Transverse colon (tissue), 4 donors: ENCODE measurements around the gene CFAP46. TPM values are rescaled to one million over a fixed set of nuclear protein-coding genes. Genes with fewer than 3 reads are reported as not detected.
"Not testable (repeated sequence)": the region's sequence is repeated elsewhere in the genome, so short reads cannot be mapped to it uniquely, and the experiment has no call there.

Source experiments
- DNase-seq: peaks from one replicate; pipeline ENCODE4 v3.0.0-alpha.2; 2019
- H3K27ac ChIP-seq, 4 donors: fragments of 200-600 bp; sonication (generic); 2 replicates each; pipeline ENCODE4 v1.5.1; 2016 to 2018; ENCODE audit warnings: inconsistent platforms in 4 of 4
- H3K27me3 ChIP-seq: fragments of 200-600 bp; sonication (generic); 2 replicates; pipeline ENCODE4 v1.5.1; 2017; ENCODE audit warnings: inconsistent platforms
- H3K36me3 ChIP-seq, 4 donors: fragments of 200-600 bp; sonication (generic); 2 replicates each; pipeline ENCODE4 v1.5.1; 2017 to 2019; ENCODE audit warnings: inconsistent platforms in 4 of 4
- H3K4me1 ChIP-seq, 4 donors: fragments of 200-600 bp; sonication (generic); 2 replicates each; pipeline ENCODE4 v1.5.1; 2017 to 2020; ENCODE audit warnings: inconsistent platforms in 4 of 4
- H3K4me3 ChIP-seq, 4 donors: fragments of 200-600 bp; sonication (generic); 1 replicate in 1 of 4; 2 replicates in 3 of 4; pipeline versions ENCODE4 v1.5.1 to v1.6.1; 2017 to 2019; ENCODE audit warnings: inconsistent platforms in 4 of 4
- H3K9me3 ChIP-seq, 2 donors: fragments of 200-600 bp; sonication (generic); 2 replicates each; pipeline ENCODE4 v1.5.1; 2017 to 2019; ENCODE audit warnings: inconsistent platforms in 2 of 2
- CTCF ChIP-seq, 5 experiments: fragments of 200-600 bp in 3 of 5; fragments of 450-650 bp in 2 of 5; sonication (generic) in 3 of 5; IDR thresholded peaks; 1 replicate in 2 of 5; 2 replicates in 3 of 5; pipeline ENCODE4 v1.5.1; 2016 to 2017; ENCODE audit warnings: antibody characterized with exemption in 5 of 5, inconsistent platforms in 3 of 5, mild to moderate bottlenecking in 2 of 5, moderate library complexity in 1 of 5
- EP300 ChIP-seq: sonication (generic); formaldehyde crosslinking; IDR thresholded peaks from one replicate; pipeline ENCODE4 v1.6.1; 2017; ENCODE audit warnings: antibody characterized with exemption, low read depth
- POLR2A ChIP-seq: fragments of 450-650 bp; IDR thresholded peaks from one replicate; pipeline ENCODE4 v1.6.1; 2016; ENCODE audit warnings: antibody characterized with exemption, mild to moderate bottlenecking, moderate library complexity
- POLR2AphosphoS5 ChIP-seq, 3 donors: sonication (generic); formaldehyde crosslinking; IDR thresholded peaks; one replicate each; pipeline ENCODE4 v1.6.1; 2016; ENCODE audit warnings: antibody characterized with exemption in 3 of 3
- WGBS, 2 donors: methylation state at CpG; one replicate each; pipeline ENCODE4 v1.1.5; 2018; ENCODE audit warnings: low coverage in 1 of 2; 5-methylcytosine and 5-hydroxymethylcytosine counted together
- in situ Hi-C, 4 donors: fragments of 200-750 bp; cut with MboI; loops; one replicate each; pipeline versions ENCODE4 v1.15.0 to v1.15.1; 2017; ENCODE audit warnings: low sequenced_read_pairs in 3 of 4, low pct_ligation_motif_present in 1 of 4, low pct_unique_long_range_greater_than_20kb in 1 of 4
- intact Hi-C: fragments of 100-400 bp; cut with DNase I; formaldehyde crosslinking; loops from one replicate; pipeline ENCODE4 v1.15.1; 2023; ENCODE audit warnings: low total_unique reads
- total RNA-seq, 4 donors: library from RNA; depleted of rRNA; stranded (reverse); fragments of >200 nt; gene quantifications; one replicate each; pipeline ENCODE4 v1.1.0, GENCODE V29; 2016

CFAP46 gene
- total RNA-seq, 4 donors from 2014 or later: not detected

- Histone ChIP-seq H3K9me3 (no peaks in the 10 kb centered on the region), H3K27ac (no peak overlapping the region), H3K27me3 (peaks cover 39% of the 10 kb centered on the region), H3K36me3 (no peaks in the 10 kb centered on the region), H3K4me1 (peaks cover 0 to 4% (median 0%) of the 10 kb centered on the region in 4 donors), H3K4me3 (no peak overlapping the region)
- no peak for DNase-seq
- TF ChIP-seq CTCF (IDR thresholded peaks at IDR 0.05) (no peak), EP300 (no peak), POLR2AphosphoS5 (IDR thresholded peaks at IDR 0.05) (no peak)
- intact Hi-C loops (no loop called here), in situ Hi-C loops (no loop called here)
- WGBS, 2 donors: 56% methylated on average over 16 of the region's 16 CpGs; no CpG with 5 or more reads in 1 of the 2 donors
These were observed 52.8 kb downstream of the CFAP46 start for GRCh38 chr10:132889556-132889955.

DNA sequence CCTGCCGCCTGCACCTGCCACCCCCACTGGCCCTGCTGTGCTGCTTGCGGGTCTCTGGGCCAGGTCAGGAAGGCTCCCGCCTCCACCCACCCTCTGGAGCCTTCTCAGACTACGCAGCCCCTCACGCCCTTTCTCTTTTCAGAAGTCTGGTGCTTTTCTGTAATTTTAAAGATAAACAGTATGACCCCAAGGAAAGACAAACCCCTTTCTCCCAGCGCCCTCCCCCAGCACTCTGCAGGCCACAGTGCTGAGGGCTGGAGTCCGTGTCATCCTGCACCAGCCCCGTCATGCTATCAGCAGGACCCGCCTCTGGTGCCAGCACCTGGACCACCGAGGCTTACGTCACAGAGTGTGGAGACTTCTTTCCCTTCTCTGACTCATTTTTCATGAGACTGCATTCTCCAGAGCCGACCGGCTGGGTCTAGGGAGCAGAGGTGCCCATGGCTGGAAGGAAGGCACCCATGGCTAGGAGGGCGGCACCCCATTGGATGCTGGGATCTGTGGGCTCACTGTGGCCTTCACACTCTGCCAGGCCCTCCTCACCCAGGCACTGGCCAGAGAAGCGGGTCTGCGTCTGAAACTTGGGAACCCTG is 53.4 kb downstream of the CFAP46 start:
- Histone ChIP-seq H3K36me3 (no peaks in the 10 kb centered on the region), H3K27me3 (peaks cover 38% of the 10 kb centered on the region), H3K4me3 (no peak overlapping the region), H3K9me3 (no peaks in the 10 kb centered on the region), H3K27ac (no peak overlapping the region), H3K4me1 (peaks cover 0 to 4% (median 0%) of the 10 kb centered on the region in 4 donors)
- 84 to 91% methylated on average over 5 to 13 of the region's 16 CpGs for WGBS, 2 donors
- intact Hi-C loops: no loop called here
- TF ChIP-seq POLR2A (no peak), CTCF (IDR thresholded peaks at IDR 0.05) (no peak), POLR2AphosphoS5 (IDR thresholded peaks at IDR 0.05) (no peak), EP300 (no peak)
- no peak for DNase-seq
- in situ Hi-C loops: no loop called here

DNA sequence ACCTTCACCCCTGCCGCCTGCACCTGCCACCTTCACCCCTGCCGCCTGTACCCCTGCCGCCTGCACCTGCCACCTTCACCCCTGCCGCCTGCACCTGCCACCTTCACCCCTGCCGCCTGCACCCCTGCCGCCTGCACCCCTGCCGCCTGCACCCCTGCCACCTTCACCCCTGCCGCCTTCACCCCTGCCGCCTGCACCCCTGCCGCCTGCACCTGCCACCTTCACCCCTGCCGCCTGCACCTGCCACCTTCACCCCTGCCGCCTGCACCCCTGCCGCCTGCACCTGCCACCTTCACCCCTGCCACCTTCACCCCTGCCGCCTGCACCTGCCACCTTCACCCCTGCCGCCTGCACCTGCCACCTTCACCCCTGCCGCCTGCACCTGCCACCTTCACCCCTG is 53.9 kb downstream of the CFAP46 start:
- DNase-seq, H3K4me1 ChIP-seq, H3K4me3 ChIP-seq, intact Hi-C loops, H3K27ac ChIP-seq, in situ Hi-C loops, H3K36me3 ChIP-seq, H3K9me3 ChIP-seq: not testable (repeated sequence)
- peaks cover 34% of the 10 kb centered on the region for H3K27me3 ChIP-seq
- WGBS, 2 donors: 90% methylated on average over 13 of the region's 16 CpGs; no CpG with 5 or more reads in 1 of the 2 donors

DNA sequence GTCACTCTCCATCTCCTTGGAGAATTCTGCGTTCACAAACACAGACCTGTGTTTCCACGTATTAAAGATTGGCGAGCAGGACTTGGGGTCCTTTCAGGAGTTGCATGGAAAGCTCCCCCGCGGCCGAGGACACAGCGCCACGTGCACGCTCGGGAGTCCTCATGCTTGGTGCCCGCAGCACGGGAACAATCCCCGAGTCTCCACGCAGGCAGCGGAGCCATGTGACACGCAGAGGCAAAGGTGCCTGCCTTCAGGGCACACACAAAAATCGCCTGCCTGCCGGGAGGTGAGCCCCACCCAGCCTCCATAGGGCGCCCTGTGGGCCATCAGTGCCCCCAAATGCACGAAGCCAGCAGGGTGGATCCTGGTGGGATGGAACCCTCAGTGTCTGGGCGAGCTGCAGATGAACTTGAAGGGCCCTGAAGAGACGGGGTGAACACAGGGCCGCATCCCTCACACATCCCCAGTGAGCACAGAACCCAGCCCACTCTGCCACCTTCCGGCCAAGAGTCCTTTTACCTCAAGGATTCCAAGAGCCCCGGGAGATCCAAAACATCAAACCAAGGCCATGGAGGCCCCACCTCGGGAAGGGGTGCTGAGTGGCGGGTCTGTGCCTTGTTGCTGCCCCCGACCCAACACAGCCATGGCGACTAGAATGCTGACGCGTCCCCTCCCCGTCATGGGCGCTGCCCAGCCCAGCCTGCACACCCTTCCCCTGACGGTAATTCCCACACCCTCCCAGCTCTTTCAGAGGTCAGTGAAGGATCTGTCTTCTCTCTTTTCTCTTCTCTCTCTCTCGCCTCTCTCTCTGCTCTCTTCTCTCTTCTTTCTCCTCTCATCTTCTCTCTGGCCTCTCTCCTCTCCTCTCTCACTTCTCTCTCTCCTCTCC is 55.9 kb downstream of the CFAP46 start:
- Histone ChIP-seq H3K36me3 (no peaks in the 10 kb centered on the region), H3K27ac (no peak overlapping the region), H3K9me3 (no peaks in the 10 kb centered on the region), H3K4me3 (no peak overlapping the region), H3K27me3 (peaks cover 15% of the 10 kb centered on the region), H3K4me1 (peaks cover 0 to 3% (median 0%) of the 10 kb centered on the region in 4 donors)
- intact Hi-C loops (no loop called here), in situ Hi-C loops (no loop called here)
- TF ChIP-seq POLR2A (no peak), EP300 (no peak), POLR2AphosphoS5 (IDR thresholded peaks at IDR 0.05) (no peak), CTCF (IDR thresholded peaks at IDR 0.05) (no peak)
- 35 to 62% methylated on average over 6 to 35 of the region's 35 CpGs for WGBS, 2 donors
- DNase-seq: peak; percentile 6
